ENCODE results near the gene RARS2. TPM values are rescaled to one million over a fixed set of nuclear protein-coding genes. Genes with fewer than 3 reads are reported as not detected.

Gene RARS2
- total and polyA plus RNA-seq, 9 of the 15 experiments (the other 6 are each of a cell fraction or from before 2014, with no cell fraction given) = 30.0 to 92.7 (median 43.4) TPM

DNA sequence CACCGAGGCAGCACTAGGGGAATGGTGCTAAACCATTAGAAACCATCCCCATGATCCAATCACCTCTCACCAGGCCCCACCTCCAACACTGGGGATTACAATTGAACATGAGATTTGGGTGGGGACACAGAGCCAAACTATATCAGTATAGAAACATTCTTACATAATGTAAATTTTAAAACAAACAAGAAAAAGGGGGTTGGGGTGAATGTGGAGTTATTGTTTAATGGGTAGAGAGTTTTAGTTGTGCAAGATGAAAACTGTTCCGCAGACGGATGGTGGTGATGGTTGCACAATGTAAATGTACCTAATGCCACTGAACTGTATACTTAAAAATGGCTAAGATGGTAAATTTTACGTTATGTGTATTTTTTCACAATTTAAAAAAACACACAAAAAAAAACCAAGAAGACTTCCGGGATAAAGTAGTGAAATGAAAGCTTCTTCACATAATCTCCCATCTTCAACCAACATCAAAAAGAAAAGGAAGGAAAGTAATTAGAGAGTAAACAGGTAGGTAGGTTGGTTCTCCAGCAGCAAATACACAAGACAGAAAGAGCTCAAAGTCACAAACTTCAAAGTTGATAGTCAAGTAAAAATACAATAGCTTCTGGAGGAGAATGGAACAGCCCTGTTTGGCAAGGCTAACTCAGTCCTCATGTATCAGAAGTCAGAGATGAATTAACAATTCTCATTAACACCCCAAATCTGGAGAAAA is 16.3 kb downstream of the RARS2 start (continued):
- no peak for TF ChIP-seq ZBTB17 (CRISPR knock-in tag; IDR thresholded peaks at IDR 0.05)
- TF ChIP-seq, protein P1, sequence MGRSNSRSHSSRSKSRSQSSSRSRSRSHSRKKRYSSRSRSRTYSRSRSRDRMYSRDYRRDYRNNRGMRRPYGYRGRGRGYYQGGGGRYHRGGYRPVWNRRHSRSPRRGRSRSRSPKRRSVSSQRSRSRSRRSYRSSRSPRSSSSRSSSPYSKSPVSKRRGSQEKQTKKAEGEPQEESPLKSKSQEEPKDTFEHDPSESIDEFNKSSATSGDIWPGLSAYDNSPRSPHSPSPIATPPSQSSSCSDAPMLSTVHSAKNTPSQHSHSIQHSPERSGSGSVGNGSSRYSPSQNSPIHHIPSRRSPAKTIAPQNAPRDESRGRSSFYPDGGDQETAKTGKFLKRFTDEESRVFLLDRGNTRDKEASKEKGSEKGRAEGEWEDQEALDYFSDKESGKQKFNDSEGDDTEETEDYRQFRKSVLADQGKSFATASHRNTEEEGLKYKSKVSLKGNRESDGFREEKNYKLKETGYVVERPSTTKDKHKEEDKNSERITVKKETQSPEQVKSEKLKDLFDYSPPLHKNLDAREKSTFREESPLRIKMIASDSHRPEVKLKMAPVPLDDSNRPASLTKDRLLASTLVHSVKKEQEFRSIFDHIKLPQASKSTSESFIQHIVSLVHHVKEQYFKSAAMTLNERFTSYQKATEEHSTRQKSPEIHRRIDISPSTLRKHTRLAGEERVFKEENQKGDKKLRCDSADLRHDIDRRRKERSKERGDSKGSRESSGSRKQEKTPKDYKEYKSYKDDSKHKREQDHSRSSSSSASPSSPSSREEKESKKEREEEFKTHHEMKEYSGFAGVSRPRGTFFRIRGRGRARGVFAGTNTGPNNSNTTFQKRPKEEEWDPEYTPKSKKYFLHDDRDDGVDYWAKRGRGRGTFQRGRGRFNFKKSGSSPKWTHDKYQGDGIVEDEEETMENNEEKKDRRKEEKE (IDR thresholded peaks at IDR 0.05; ENCODE audit: borderline replicate concordance in 1 of 2, control insufficient read depth in 1 of 2, low read depth in 2 of 2, low read length in 1 of 2) = no peak
- no peak for TF ChIP-seq ETV6 (IDR thresholded peaks at IDR 0.05; ENCODE audit: borderline replicate concordance in 1 of 2, low read depth in 2 of 2, low read length in 1 of 2)
- no peak for TF ChIP-seq ETV6 (CRISPR knock-in tag; IDR thresholded peaks at IDR 0.05; ENCODE audit: borderline replicate concordance)
- TF ChIP-seq, protein P2, sequence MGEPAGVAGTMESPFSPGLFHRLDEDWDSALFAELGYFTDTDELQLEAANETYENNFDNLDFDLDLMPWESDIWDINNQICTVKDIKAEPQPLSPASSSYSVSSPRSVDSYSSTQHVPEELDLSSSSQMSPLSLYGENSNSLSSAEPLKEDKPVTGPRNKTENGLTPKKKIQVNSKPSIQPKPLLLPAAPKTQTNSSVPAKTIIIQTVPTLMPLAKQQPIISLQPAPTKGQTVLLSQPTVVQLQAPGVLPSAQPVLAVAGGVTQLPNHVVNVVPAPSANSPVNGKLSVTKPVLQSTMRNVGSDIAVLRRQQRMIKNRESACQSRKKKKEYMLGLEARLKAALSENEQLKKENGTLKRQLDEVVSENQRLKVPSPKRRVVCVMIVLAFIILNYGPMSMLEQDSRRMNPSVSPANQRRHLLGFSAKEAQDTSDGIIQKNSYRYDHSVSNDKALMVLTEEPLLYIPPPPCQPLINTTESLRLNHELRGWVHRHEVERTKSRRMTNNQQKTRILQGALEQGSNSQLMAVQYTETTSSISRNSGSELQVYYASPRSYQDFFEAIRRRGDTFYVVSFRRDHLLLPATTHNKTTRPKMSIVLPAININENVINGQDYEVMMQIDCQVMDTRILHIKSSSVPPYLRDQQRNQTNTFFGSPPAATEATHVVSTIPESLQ (CRISPR knock-in tag; IDR thresholded peaks at IDR 0.05) = no peak
- no peak for TF ChIP-seq COPS2 (conservative IDR thresholded peaks at IDR 0.05)
- TF ChIP-seq, protein P3, sequence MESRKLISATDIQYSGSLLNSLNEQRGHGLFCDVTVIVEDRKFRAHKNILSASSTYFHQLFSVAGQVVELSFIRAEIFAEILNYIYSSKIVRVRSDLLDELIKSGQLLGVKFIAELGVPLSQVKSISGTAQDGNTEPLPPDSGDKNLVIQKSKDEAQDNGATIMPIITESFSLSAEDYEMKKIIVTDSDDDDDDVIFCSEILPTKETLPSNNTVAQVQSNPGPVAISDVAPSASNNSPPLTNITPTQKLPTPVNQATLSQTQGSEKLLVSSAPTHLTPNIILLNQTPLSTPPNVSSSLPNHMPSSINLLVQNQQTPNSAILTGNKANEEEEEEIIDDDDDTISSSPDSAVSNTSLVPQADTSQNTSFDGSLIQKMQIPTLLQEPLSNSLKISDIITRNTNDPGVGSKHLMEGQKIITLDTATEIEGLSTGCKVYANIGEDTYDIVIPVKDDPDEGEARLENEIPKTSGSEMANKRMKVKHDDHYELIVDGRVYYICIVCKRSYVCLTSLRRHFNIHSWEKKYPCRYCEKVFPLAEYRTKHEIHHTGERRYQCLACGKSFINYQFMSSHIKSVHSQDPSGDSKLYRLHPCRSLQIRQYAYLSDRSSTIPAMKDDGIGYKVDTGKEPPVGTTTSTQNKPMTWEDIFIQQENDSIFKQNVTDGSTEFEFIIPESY (CRISPR knock-in tag; IDR thresholded peaks at IDR 0.05) = no peak

All from K562 (cell line).